Skin epidermis (tissue), 12 donors: ENCODE results near the gene UBL4B.

Experiments
- H3K27ac ChIP-seq, 21 experiments: fragments of 200-600 bp; sonication (generic) in 11 of 21; one replicate each; pipeline ENCODE4 v1.5.0; 2020; ENCODE audit warnings: mild to moderate bottlenecking in 3 of 21, inconsistent platforms in 2 of 21, moderate library complexity in 2 of 21
- H3K4me3 ChIP-seq, 7 experiments: fragments of 200-600 bp; sonication (generic) in 2 of 7; one replicate each; pipeline ENCODE4 v1.5.0; 2020; ENCODE audit warnings: inconsistent platforms in 2 of 7, mild to moderate bottlenecking in 2 of 7, moderate library complexity in 1 of 7

The UBL4B gene

GRCh38 chr1:110148961-110149360 is 36.7 kb downstream of the UBL4B start:
- H3K4me3 ChIP-seq: no peak overlapping the region
- no peak overlapping the region for H3K27ac ChIP-seq

GRCh38 chr1:110150330-110151174 is 38.3 kb downstream of the UBL4B start, which contains the start of gene SLC6A17:
SLC6A17 (plus strand) TSS chr1:110150494; CDS start chr1:110166930, 16,436 bp downstream.
- peak within 1 kb of the TSS; percentile 2 to 45 (median 18) for H3K4me3 ChIP-seq
- peak within 1 kb of the TSS in 3 of 21 experiments; percentile 12 to 30 (median 14) for H3K27ac ChIP-seq

GRCh38 chr1:110151175-110151669 is 39.0 kb downstream of the UBL4B start:
- peak overlapping the region in 2 of 21 experiments; percentile 12 to 14 for H3K27ac ChIP-seq
- H3K4me3 ChIP-seq: peak overlapping the region in 6 of 7 experiments; percentile 2 to 45 (median 22)

GRCh38 chr1:110152133-110152785 is 40.0 kb downstream of the UBL4B start:
- H3K27ac ChIP-seq: no peak overlapping the region
- no peak overlapping the region for H3K4me3 ChIP-seq

GRCh38 chr1:110153407-110153950 is 41.2 kb downstream of the UBL4B start:
- H3K4me3 ChIP-seq: no peak overlapping the region
- no peak overlapping the region for H3K27ac ChIP-seq

GRCh38 chr1:110155878-110156522 is 43.8 kb downstream of the UBL4B start:
- Histone ChIP-seq H3K4me3 (no peak overlapping the region), H3K27ac (no peak overlapping the region)

GRCh38 chr1:110158261-110158660 is 46.0 kb downstream of the UBL4B start:
- Histone ChIP-seq H3K4me3 (no peak overlapping the region), H3K27ac (no peak overlapping the region)

- Histone ChIP-seq H3K4me3 (no peak overlapping the region), H3K27ac (no peak overlapping the region)
Observed at GRCh38 chr1:110159168-110159567, 46.9 kb downstream of the UBL4B start.

- H3K27ac ChIP-seq: no peak overlapping the region
Observed at GRCh38 chr1:110160538-110161100, 48.4 kb downstream of the UBL4B start.

GRCh38 chr1:110161165-110161564 is 48.9 kb downstream of the UBL4B start:
- Histone ChIP-seq H3K4me3 (no peak overlapping the region), H3K27ac (no peak overlapping the region)

More at GRCh38 chr1:110160538-110161100, 48.4 kb downstream of the UBL4B start:
- H3K4me3 ChIP-seq: no peak overlapping the region

GRCh38 chr1:110161849-110162248 is 49.6 kb downstream of the UBL4B start:
- no peak overlapping the region for H3K27ac ChIP-seq

More at GRCh38 chr1:110161849-110162248, 49.6 kb downstream of the UBL4B start:
- H3K4me3 ChIP-seq: no peak overlapping the region
